ENCODE measurements around the gene ADCY3.

The ADCY3 gene

DNA sequence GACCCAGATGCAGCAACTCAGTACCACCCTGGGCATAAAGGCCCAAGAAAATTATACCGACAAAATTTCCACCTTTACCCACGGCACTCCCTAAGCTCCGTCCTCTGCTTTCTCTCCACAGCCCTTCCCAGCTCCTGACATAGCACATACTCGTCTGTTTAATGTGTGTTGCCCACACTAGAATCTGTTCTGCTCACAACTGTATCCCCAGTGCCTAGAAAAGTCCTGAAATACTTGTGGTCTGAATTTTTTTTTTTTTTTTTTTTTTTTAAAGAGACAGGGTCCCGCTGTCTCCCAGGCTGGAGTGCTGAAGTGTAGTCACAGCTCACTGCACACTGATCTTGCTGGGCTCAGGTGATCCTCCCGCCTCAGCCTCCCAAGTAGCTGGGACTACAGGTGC is 62.3 kb downstream of the ADCY3 start:
- no peak overlapping the region for H3K4me3 ChIP-seq (ENCODE audit: control insufficient read depth, low read depth, low read length)
- TF ChIP-seq, protein P1, sequence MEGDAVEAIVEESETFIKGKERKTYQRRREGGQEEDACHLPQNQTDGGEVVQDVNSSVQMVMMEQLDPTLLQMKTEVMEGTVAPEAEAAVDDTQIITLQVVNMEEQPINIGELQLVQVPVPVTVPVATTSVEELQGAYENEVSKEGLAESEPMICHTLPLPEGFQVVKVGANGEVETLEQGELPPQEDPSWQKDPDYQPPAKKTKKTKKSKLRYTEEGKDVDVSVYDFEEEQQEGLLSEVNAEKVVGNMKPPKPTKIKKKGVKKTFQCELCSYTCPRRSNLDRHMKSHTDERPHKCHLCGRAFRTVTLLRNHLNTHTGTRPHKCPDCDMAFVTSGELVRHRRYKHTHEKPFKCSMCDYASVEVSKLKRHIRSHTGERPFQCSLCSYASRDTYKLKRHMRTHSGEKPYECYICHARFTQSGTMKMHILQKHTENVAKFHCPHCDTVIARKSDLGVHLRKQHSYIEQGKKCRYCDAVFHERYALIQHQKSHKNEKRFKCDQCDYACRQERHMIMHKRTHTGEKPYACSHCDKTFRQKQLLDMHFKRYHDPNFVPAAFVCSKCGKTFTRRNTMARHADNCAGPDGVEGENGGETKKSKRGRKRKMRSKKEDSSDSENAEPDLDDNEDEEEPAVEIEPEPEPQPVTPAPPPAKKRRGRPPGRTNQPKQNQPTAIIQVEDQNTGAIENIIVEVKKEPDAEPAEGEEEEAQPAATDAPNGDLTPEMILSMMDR (conservative IDR thresholded peaks at IDR 0.05; ENCODE audit: control insufficient read depth, insufficient read depth, low read depth, low read length), result no peak
- DNase-seq (ENCODE audit: low read depth), result peak; percentile 9

DNA sequence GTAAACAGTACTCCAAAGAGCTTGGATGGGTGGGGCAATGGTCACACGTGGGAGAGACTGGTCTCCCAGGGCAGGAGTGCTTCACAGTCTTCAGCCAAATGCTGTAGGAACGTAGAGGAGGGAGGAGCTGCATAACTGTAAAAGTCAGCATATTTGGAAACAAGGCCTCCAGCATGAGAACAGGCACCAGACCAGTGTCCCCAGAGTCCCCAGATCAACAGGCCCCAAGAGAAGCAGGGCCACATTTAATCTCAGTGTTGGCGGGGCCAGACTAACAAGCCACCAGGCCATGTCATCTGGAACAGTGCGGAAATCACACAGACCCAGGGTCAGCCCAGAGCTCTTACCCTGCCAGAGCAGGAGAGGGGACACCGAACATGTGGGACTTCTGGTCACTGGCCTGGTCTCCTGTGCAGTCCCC is 63.2 kb downstream of the ADCY3 start:
- H3K4me3 ChIP-seq (ENCODE audit: control insufficient read depth, low read depth, low read length), result no peak overlapping the region
- DNase-seq (ENCODE audit: low read depth), result peak; percentile 16
- TF ChIP-seq, protein P1 (conservative IDR thresholded peaks at IDR 0.05; ENCODE audit: control insufficient read depth, insufficient read depth, low read depth, low read length), result no peak

DNA sequence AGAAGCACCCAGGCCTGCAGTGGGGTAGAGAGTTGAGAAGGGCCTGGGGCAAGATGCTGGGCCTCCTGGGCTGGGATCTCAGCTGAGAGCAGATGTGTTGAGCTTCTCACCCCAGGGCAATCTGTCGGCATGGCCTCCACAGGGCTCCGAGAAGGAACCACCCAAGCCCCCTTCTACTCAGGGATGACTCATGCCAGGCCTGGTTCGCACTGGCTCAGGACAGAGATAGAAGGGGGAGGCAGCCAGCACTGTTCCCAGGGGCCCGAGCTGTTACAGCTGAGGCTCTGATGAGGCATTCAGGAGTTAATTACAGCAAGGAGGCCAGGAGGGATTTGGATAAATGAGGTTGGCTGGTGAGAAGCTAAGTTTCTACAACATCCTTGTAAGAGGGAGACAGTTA is 64.3 kb downstream of the ADCY3 start:
- TF ChIP-seq, protein P1 (conservative IDR thresholded peaks at IDR 0.05; ENCODE audit: control insufficient read depth, insufficient read depth, low read depth, low read length), result no peak
- H3K4me3 ChIP-seq (ENCODE audit: control insufficient read depth, low read depth, low read length), result no peak overlapping the region
- DNase-seq (ENCODE audit: low read depth), result peak; percentile 83

DNA sequence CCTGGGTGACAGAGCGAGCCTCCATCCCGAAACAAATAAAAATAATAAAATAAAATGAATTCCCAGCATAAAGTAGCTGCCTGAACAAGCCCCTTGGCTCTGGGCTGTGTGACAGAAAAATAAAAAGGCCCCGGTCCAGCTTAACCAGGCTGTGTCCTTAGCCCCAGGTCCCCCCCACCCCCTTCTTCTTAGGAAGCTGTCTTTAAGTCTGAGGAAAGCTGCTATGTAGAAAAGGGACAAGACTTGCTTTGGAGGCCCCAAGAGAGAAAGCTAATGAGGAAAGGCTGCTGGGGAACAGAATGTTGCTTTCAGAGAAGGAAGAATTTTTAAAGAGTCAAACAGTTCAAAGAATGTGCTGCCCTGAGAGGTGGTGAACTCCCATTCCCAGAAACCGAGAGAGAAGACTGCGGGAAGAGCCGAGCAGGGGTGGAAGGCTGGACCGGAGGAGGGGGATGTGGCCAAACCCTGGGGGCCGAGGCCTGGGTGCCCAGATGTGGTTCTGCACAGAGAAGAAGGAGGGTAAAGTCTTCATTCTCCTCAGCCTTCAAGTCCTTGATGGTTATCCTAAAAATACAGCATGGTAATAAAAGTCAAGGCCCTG is 64.9 kb downstream of the ADCY3 start:
- TF ChIP-seq, protein P1 (conservative IDR thresholded peaks at IDR 0.05; ENCODE audit: control insufficient read depth, insufficient read depth, low read depth, low read length), result no peak
- no peak overlapping the region for H3K4me3 ChIP-seq (ENCODE audit: control insufficient read depth, low read depth, low read length)
- peak; percentile 10 for DNase-seq (ENCODE audit: low read depth)

DNA sequence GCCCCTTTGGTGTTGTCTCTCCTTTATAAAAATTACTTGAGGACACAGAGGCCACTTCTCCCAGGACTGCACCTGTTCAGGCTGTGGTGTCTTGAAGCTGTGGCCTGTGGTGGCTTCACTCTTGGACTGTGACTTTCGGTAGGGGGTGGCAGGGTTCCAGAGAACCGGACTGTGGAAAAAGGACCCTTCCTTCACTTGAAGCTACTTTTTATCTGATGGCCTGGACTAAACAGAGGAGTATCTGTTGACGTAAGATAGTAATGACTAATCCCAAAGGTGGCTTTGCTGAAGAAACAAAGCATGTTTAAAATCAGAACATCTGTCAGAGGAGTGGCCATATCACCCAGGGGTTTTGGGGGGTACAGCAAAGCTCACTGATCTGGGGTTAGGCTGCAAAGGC is 66.0 kb downstream of the ADCY3 start:
- TF ChIP-seq, protein P1 (conservative IDR thresholded peaks at IDR 0.05; ENCODE audit: control insufficient read depth, insufficient read depth, low read depth, low read length), result no peak
- DNase-seq (ENCODE audit: low read depth), result peak; percentile 27
- H3K4me3 ChIP-seq (ENCODE audit: control insufficient read depth, low read depth, low read length), result no peak overlapping the region

DNA sequence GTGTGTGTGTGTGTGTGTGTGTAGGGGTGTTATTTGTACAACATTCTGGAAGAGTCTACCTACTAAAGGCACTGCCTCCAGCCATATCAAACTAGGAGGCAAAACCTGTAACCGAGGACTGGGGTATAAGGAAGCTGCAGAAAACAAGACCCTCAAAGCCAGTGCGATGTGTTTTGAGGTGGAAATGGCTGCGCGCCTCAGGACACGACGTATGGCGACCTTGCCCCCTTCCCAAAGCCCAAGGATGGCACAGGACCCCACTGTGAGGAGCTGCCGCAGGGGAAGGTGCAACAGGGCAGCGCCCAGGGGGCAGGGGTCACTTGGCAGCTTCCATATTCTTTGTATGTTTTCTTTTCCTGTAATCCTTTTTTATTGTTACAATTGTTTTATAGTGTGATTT is 67.0 kb downstream of the ADCY3 start:
- TF ChIP-seq, protein P1 (conservative IDR thresholded peaks at IDR 0.05; ENCODE audit: control insufficient read depth, insufficient read depth, low read depth, low read length), result no peak
- DNase-seq (ENCODE audit: low read depth), result no peak
- no peak overlapping the region for H3K4me3 ChIP-seq (ENCODE audit: control insufficient read depth, low read depth, low read length)

All from fibroblast of mammary gland (primary cell).